Sigmoid colon (tissue), 4 donors: ENCODE measurements around the gene SH2D2A.

Source experiments
- CTCF ChIP-seq, 4 experiments: fragments of 450-650 bp in 3 of 4; fragments of 200-600 bp in 1 of 4; IDR thresholded peaks; one replicate each; pipeline ENCODE4 v1.5.1; 2016 to 2019; ENCODE audit warnings: antibody characterized with exemption in 4 of 4, mild to moderate bottlenecking in 3 of 4, moderate library complexity in 2 of 4
- EP300 ChIP-seq, 4 donors: sonication (generic); formaldehyde crosslinking; IDR thresholded peaks; one replicate each; pipeline ENCODE4 v1.6.1; 2017; ENCODE audit warnings: antibody characterized with exemption in 4 of 4
- POLR2A ChIP-seq, 2 donors: fragments of 450-650 bp; IDR thresholded peaks; one replicate each; pipeline ENCODE4 v1.6.1; 2016; ENCODE audit warnings: antibody characterized with exemption in 2 of 2, mild to moderate bottlenecking in 2 of 2, moderate library complexity in 2 of 2

- TF ChIP-seq EP300 (IDR thresholded peaks at IDR 0.05) (no peak), CTCF (IDR thresholded peaks at IDR 0.05) (no peak), POLR2A (IDR thresholded peaks at IDR 0.05) (no peak)
These were observed 13.4 kb downstream of the SH2D2A start for GRCh38 chr1:156803086-156803851.
